Sciatic nerve (tissue), 2 donors: ENCODE data around the gene BAG1. TPM values are rescaled to one million over a fixed set of nuclear protein-coding genes. Genes with fewer than 3 reads are reported as not detected.

Experiments used
- ATAC-seq: fragments of 200-7000 bp; cut with Tn5 transposase; one replicate; pipeline ENCODE4 v1.9.1; 2020; ENCODE audit warnings: mild to moderate bottlenecking, moderate library complexity
- DNase-seq: peaks from one replicate; pipeline ENCODE4 v3.0.0-alpha.2; 2020; ENCODE audit warnings: low spot score
- intact Hi-C: fragments of 100-400 bp; cut with DNase I; formaldehyde crosslinking; loops from one replicate; pipeline ENCODE4 v1.14.2; 2022
- total RNA-seq: library from RNA; stranded (reverse); fragmentation: NEBNext Ultra II Directional; extraction: Animal tissue kit (Norgen Biotek cat#: 25700); gene quantifications from one replicate; pipeline ENCODE4 v1.2.1, GENCODE V29; 2021
- donor health status: DM: no; HTN: no; CAD: no.
- donor health status: DM: no; HTN: no; CAD: no.

BAG1 gene
- total RNA-seq, 1 donor from 2014 or later = 85.6 TPM

DNA sequence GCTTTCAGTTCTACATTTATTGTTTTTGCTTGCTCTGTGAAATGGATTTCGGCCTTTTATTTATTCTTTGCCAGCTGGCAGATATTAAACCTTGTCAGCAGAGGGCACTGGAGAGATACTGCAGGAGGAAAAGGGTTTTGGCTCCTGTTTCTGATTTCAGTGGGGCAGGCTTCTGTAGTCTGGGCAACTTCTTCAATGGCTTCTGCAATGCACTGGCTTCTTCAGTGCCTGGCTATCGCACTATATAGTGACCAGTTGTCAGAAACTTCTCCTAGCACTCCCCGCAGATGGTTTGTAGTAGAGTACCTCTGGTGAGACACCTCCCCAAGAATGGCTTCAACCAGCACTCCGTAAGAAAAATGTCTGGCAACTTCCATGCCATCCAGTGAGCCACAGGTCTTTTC, 22.6 kb upstream of the BAG1 start:
- ATAC-seq = no peak
- DNase-seq = no peak
- intact Hi-C loops = no loop called here

DNA sequence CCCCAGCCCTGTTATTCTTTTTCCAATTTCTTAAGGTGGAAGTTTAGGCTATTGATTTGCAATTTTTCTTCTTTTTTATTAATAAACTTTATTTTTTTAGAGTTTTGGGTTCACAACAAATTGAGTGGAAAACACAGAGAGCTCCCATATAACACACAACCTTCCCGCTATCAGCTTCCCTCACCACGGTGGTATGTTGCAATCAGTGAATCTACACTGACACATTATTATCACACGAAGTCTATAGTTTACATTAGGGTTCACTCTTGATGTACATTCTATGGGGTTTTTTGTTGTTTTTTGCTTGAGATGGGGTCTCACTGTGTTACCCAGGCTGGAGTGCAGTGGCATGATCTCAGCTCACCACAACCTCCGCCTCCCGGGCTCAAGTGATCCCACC, 21.0 kb upstream of the BAG1 start:
- DNase-seq (no peak), ATAC-seq (no peak)
- intact Hi-C loops = no loop called here

DNA sequence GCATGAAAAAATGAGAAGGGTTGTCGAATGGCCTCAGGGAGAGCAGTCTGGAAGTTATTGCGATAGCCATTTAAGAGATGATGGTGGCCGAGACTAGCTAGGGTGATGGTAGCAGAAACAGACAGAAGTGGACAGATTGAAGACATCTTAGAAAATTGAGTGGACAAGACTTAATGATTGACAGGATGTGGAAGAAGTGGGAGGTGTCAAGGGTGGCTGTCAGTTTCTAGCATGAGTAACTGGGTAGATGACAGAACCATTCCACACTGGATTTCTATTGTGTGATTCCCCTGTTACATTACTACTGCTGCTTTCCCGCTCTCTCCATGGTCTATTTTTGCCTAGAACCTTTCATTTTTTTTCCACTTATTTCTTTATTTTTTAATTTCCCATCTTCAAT, 13.0 kb upstream of the BAG1 start:
- intact Hi-C loops = no loop called here
- ATAC-seq (no peak), DNase-seq (no peak)

DNA sequence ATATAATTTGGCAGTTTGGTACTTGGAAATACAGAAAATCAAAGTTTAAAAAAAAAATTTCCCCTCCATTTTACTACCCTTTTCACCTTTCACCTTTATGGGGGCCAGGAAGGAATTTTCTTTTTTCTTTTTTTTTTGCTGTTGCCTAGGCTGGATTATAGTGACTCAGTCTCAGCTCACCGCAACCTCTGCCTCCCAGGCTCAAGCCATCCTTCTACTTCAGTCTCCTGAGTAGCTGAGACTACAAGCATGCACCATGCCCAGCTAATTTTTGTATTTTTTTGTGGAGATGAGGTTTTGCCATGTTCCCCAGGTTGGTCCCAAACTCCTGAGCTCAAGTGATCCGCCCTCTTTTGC, 9.4 kb upstream of the BAG1 start:
- ATAC-seq (no peak), DNase-seq (no peak)
- intact Hi-C loops = no loop called here

DNA sequence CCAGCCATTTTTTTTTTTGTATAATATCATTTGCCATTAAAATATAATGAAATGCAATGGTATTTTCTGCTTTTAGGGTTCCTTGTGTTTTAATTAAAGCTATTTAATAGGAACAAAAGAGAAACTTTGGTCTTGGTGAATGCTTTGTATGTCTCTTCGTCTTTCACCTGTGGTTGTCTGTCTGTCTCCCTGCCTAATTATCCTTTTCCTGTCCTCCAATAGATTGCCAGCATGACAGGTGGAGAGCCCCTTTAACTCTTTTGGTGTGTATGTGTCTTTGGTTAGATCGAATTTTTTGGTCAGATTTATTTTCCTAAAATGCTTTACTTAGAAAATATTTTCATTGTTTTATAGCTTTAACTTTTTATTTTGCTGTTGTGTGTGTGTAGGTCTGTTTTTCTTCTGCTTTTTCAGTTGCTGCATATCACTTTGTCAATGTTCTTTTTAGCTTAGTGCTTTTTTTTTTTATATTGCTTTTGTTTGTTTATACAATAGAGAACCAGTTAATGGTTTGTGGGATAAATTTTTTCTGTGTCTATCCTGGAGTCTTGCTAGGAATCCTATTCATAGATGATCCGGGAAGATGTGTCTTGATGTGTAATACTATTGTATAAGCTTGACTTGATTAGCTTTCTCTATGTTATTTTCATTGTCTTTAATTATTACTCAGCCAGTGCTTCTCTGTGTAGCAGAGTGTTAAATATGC, 8.9 kb upstream of the BAG1 start:
- DNase-seq (no peak), ATAC-seq (no peak)
- intact Hi-C loops = no loop called here

DNA sequence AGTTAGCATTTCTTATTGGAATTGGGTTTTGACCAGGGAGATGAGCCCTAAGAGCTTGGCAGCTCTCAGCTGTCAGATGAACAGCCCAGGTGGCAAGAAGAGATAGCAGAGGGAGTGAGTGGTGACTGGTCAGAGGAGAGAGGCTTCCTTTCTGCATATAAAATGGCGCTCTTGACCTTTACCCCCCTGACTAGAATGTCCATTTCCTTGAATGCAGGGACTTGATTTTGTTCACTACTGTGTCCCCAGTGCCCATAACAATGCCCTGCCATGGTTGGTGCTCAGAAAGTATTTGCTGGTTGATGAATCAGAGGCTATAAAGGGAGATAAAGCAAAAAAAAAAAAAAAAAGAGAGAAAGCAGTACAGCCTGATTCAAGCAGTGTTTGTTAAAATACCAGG, 7.6 kb upstream of the BAG1 start:
- ATAC-seq (no peak), DNase-seq (no peak)
- intact Hi-C loops = no loop called here

DNA sequence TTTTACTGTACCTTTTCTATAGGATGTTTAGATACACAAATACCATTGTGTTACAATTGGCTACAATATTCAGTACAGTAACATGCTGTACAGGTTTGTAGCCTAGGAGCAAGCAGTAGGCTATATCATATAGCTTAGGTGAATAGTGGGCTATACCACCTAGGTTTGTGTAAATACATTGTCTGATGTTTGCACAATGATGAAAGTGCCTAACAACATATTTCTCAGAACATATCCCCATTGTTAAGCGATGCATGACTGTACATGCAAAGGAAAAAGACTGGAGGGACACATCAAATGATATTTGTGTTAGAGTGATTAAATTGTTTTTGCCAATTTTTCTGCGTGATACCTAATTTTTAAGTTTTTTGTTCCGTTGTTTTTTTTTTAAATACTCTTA, 5.6 kb upstream of the BAG1 start:
- ATAC-seq (no peak), DNase-seq (no peak)
- intact Hi-C loops = no loop called here

DNA sequence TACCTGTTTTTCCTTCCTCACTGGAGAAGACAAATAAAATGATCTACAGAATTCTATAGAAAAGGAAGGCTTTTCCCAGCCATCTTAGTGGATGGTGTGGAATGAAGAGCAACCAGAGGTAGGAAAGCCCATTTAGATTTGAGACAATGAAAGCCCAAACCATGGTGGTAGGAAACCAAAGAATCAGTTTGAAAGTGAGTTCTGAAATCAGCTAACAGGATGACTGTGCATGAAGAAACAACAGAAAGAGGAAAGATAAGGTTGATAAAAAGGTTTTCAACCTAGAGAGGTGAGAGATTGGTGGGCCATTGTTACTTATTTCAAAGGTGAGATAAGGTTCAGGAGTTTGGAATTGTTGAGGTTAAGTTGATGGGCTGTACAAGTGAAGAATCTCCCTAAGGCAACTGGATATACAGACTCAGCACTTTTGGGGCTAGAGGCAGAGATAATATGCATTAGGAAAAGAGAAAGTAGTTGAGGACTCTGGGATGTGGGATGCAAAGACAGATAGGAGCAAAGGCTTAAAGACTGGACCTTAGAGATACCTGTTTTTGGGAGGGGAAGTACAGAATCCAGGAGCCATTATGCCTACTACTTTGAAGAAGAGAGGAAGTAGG, 2.8 kb upstream of the BAG1 start:
- intact Hi-C loops = no loop called here
- DNase-seq (no peak), ATAC-seq (no peak)

DNA sequence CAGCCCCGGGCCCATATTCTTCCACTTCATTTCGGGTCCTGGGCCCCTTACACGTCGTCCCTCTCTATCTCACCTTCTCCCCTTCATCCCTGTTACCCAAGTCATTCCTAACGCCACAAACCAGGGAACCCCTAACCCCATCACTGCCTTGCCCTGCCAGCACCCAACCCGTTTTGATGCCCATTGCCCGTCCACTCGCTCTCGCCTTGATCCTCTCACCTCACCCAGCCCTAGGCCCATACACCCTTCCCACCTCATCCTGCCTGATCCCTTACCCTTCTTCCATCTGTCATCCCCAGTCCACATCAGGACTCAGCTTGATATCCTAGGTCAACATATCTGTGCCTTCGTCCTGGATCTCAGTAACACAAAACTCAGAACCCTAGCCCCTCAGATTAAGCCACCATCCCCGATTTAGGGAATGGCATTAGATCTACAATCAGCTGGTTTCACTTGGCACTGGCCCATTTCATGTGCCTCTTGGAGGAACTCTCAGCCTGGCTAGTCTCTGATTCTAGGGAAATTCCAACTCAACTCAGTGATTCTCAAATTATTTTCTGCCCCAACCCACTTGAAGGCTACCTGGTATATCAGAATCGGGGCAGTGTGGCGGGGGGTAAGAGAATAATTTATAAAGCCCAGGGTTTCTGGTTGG, 830 bp upstream of the BAG1 start:
- DNase-seq (no peak), ATAC-seq (peak; percentile 3)
- intact Hi-C loops = no loop called here

DNA sequence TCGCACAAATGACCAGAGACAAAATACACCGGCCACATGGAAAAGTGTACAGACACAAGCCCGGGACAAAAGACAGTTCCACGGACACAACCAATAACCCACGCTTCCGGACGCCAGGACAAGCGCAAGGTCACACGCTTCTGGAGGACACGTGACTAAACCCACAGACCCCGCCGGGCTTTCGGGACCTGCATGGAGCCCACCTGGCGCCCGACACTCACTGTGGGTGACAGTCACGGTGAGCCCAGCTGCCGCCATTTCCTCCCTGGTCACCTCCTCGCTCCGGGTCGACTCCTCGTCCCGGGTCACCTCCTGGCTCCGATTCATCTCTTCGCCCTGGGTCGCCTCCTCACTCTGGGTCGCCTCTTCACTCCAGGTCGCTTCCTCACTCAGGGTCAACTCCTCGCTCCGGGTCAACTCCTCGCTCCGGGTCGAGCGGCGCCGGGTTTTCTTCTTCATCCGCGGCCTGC, 470 bp downstream of the BAG1 start:
- DNase-seq = peak; percentile 81
- intact Hi-C loops = no loop called here

DNA sequence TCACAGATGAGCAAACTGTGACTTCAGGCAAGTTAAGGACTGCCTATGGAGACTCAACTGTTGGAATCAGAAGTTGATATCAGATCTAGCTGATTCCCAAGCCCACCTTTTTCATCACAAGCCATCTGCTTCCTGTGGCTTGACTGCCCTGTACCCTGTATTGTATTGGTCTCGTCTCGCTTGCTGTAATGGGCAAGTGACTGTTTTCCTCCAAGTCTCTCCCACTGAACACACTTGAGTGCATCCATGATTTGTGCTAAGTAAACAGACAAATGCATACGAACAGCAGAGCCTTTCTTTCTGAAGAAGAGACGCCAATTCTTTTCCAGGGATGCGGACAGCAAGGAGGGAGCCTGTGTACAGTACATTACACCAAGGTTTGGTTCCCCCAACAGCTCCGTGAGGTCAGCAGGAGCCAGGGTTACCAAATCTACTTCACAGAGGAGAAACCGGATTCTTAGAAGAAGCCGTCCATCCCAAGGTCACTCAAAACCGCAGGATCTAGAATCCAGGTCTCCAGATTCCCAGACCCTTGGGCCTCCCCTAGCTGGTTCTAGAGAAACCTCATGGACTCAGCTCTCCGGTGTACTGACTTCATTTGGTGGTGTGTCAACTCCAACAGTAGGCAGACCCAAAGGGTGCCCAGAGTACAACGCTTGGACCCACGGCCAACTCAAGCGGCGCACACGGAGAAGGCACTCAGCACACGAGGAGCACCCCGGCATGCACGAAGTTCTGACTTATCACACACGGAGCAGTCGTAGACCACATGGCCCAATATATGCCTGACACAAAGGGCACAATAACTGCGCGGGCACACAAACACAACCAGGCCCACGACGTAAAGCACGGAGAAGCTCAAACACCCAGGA, 1.1 kb downstream of the BAG1 start:
- peak; percentile 0 for ATAC-seq
- intact Hi-C loops = no loop called here
- no peak for DNase-seq

More for the DNA sequence above, 470 bp downstream of the BAG1 start:
- peak; percentile 6 for ATAC-seq

DNA sequence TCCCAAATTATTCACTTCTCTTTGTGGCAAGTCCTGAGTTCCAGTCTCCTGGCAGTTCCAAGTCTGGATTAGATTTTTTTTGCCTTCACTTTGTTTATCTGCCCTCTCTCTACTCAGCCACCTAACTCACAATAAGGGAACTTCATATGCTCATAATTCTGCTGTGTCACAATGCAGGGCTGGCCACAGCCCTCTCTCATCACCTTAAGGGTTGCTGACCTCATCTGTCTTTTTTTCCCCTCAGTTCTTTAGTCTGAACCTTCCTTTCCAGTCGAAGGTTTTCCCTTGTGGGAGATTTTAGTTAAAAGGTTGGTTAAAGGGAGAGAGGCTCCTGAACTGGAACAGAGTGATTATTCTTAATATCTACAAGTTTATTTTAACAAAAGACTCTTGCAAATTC, 4.1 kb downstream of the BAG1 start:
- DNase-seq (no peak), ATAC-seq (no peak)
- intact Hi-C loops = no loop called here

DNA sequence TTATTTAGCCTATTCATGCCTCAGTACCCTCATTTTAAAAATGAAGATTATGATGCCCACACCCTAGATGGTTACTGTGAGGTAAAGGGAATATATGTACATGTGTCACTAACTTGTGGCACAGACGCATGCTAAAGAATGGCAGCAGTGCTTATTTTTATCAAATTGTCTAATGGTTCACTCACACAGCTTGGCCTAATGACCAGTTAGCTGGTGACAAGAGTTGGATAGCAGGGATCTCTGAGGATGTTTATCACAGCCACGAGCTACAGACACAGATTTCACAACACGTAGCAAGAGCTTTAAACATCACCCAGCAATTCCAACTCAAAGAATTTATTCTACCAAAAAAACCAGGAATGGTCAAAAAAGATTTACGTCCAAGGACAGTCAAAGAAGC, 7.2 kb downstream of the BAG1 start:
- ATAC-seq (no peak), DNase-seq (no peak)
- intact Hi-C loops = no loop called here

DNA sequence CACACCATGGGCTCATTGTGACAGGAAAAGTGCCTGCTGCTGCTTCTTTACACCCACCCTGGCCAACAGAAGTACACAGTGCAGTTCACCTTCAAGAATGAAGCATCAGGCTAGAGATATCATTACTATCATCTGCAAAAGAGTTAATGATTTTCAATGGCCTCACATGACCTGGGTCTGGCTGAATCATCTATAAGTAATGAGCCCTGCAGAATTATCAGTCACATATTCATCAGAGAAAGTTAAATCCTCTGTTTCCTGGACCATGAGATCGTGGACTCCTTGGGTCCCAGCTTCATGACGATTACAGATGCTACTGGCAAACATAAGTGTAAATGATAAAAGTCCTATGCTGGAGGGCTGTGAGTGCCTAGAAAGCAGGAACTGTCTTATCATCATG, 8.3 kb downstream of the BAG1 start:
- intact Hi-C loops = no loop called here
- no peak for ATAC-seq
- no peak for DNase-seq

DNA sequence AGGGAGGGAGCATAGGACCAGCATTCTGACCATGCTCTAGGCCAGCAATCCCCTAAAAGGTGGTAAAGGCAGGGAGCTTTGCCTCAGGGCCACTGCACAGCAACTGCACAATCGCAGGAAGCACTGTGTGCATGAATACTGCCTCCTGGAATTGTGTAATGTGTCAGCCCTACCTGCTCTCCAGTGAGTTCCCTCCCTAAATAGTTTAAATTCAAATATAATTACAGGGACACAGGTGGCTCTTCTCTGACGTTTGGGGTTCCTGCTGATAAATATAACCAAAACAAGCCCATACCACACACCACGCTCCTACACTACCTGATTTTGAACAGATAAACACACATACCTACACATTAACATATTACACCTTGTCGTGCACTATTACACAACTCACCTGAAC, 9.0 kb downstream of the BAG1 start:
- DNase-seq (no peak), ATAC-seq (no peak)
- intact Hi-C loops = no loop called here

DNA sequence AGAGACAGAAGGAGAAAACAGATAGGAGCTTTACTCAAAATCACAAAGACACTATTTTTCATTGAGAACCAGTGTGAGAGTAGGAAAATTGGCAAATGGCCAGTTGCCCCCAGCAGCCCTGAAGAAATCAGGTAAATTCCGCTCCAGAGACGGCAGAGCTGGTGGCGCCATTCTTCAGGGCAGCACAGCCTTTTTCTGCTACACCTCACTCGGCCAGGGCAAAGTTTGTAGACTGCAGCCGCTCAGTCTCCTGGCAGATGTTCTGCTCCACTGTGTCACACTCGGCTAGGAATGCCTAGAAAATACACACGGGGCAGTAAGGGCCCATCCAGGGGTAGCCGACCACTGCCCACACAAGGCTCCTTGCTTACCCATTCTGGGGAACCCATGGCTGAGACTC, 9.5 kb downstream of the BAG1 start:
- intact Hi-C loops = no loop called here
- no peak for DNase-seq
- no peak for ATAC-seq

DNA sequence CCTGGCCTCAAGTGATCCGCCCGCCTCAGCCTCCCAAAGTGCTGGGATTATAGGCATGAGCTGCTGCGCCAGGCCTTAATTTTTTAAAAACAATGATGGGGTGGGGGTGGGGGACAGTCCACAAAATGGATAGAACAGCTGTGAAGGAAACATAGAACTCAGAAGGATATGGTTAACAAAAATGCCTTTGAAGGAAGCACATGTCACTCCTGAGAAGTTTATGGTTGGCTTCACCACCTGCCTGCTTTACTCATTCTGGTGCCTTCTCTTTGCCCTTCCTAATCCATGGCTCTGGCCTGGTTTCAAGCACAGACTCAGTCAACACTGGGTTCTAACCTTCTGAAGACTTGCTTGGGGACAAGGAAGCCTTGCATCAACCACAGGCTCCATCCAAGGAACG, 10.3 kb downstream of the BAG1 start:
- ATAC-seq = no peak
- intact Hi-C loops = no loop called here
- DNase-seq = no peak

DNA sequence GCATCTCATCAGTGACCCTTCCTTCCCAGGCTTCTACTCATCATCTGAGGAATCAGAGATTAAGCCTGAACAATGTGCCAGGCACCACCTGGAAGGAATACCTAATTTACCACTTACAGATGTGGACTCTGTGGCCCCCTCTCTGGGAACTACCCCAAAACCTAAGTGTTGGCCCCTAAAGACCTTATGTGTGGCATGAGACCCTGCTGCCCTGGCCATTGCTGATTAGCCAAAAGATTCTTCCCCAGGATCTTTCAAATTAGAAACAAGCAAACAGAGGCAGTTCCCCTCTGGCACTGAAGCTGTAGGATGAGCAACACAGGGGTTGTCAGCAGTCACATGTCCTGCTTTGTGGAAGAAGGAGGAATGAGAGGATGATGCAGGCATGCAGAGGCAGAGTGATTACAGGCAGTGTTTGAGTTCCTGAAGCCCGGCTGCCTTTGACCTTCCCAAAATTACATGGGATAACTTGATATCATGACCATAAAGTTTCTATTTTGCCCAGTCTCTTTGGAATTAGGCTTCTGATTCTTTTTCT, 14.0 kb downstream of the BAG1 start:
- ATAC-seq (no peak), DNase-seq (no peak)
- intact Hi-C loops = no loop called here

DNA sequence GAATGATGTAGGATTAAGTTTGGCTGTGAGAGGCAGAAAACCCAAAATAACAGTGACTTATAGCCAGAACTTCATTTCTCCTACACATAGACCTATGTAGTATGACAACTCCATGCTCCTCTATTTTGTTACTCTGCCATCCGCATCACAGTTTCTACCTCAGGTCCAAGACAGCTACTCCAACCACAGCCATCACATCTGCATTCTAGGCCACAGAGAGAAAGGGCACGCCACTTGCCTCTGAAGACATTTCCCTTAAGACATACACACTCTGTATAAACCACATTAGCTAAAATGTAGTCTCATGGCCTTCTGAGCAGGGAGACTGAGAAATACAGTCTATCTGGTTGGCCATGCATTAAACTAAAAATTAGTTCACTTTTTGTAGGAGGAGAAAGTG, 14.5 kb downstream of the BAG1 start:
- intact Hi-C loops = no loop called here
- DNase-seq (no peak), ATAC-seq (no peak)
